ENCODE measurements around the gene TMEM117.
"Not testable (repeated sequence)": the region's sequence is repeated elsewhere in the genome, so short reads cannot be mapped to it uniquely, and the experiment has no call there.

Gene TMEM117

DNA sequence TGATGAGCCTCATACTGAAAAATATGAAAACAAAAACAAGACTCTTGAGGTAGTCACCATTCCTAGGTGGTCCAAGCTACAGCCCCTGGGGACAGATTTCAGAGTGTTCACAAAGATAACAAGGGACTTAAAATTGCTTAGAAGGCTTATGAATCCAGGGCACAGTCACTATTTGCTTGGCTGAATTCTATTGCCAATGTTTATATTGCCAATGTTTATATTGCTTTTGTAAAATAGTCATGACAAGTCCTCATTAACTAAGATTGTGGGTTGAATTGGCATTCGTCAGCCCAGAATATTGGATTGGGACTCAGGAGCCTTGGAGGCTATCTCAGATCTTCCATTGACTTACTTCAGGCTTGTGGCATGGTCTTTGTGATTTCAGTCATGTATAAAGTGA lies 6.4 kb downstream of the TMEM117 start:
- CTCF ChIA-PET = interaction anchor here (2.3 kb wide), 1 partner anchor 40 kb away, joined by 9 read pairs; no protein-coding TSS in a partner anchor
- Histone ChIP-seq H3K27ac (ENCODE audit: extremely low read depth, low read depth, low read length) (no peak overlapping the region), H3K36me3 (ENCODE audit: control insufficient read depth in 2 of 2, insufficient read depth in 1 of 2, low read length in 2 of 2) (peaks cover 0 to 3% of the 10 kb centered on the region in 2 experiments; a peak in 1 of 3 replicates), H3K4me3 (ENCODE audit: low read depth, low read length) (no peak overlapping the region), H3K9me3 (ENCODE audit: control insufficient read depth, insufficient read depth, low read depth, low read length) (no peaks in the 10 kb centered on the region), H3K4me1 (ENCODE audit: control insufficient read depth, insufficient read depth, low read length) (peaks cover 16% of the 10 kb centered on the region)
- no peak for TF ChIP-seq ZFP3 (tag by site-specific recombination; IDR thresholded peaks at IDR 0.05; ENCODE audit: low read depth)
- no peak for TF ChIP-seq ZNF311 (tag by site-specific recombination; IDR thresholded peaks at IDR 0.05; ENCODE audit: borderline replicate concordance)
- TF ChIP-seq GLI2 (tag by site-specific recombination; IDR thresholded peaks at IDR 0.05; ENCODE audit: borderline replicate concordance, low read depth) = peak; percentile 34; the same call in 1 of the 2 replicates
- no peak for TF ChIP-seq SALL2 (tag by site-specific recombination; IDR thresholded peaks at IDR 0.05; ENCODE audit: borderline replicate concordance)
- no peak for TF ChIP-seq OSR2 (tag by site-specific recombination; IDR thresholded peaks at IDR 0.05)
- no peak for TF ChIP-seq ZBTB17 (tag by site-specific recombination; IDR thresholded peaks at IDR 0.05)
- no peak for TF ChIP-seq ZXDB (tag by site-specific recombination; IDR thresholded peaks at IDR 0.05)
- TF ChIP-seq ZSCAN23 (tag by site-specific recombination; IDR thresholded peaks at IDR 0.05) = no peak
- TF ChIP-seq, protein P1, sequence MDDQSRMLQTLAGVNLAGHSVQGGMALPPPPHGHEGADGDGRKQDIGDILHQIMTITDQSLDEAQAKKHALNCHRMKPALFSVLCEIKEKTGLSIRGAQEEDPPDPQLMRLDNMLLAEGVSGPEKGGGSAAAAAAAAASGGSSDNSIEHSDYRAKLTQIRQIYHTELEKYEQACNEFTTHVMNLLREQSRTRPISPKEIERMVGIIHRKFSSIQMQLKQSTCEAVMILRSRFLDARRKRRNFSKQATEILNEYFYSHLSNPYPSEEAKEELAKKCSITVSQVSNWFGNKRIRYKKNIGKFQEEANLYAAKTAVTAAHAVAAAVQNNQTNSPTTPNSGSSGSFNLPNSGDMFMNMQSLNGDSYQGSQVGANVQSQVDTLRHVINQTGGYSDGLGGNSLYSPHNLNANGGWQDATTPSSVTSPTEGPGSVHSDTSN (CRISPR knock-in tag; IDR thresholded peaks at IDR 0.05) = no peak
- no peak for TF ChIP-seq SP2 (tag by site-specific recombination; IDR thresholded peaks at IDR 0.05)
- peak; percentile 53; the same call in 1 of the 2 replicates for TF ChIP-seq ZNF843 (tag by site-specific recombination; IDR thresholded peaks at IDR 0.05)
- TF ChIP-seq ZNF404 (tag by site-specific recombination; IDR thresholded peaks at IDR 0.05) = no peak
- TF ChIP-seq FEZF1 (tag by site-specific recombination; IDR thresholded peaks at IDR 0.05) = peak; percentile 35; the same call in 1 of the 2 replicates
- TF ChIP-seq, protein P2, sequence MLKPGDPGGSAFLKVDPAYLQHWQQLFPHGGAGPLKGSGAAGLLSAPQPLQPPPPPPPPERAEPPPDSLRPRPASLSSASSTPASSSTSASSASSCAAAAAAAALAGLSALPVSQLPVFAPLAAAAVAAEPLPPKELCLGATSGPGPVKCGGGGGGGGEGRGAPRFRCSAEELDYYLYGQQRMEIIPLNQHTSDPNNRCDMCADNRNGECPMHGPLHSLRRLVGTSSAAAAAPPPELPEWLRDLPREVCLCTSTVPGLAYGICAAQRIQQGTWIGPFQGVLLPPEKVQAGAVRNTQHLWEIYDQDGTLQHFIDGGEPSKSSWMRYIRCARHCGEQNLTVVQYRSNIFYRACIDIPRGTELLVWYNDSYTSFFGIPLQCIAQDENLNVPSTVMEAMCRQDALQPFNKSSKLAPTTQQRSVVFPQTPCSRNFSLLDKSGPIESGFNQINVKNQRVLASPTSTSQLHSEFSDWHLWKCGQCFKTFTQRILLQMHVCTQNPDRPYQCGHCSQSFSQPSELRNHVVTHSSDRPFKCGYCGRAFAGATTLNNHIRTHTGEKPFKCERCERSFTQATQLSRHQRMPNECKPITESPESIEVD (tag by site-specific recombination; IDR thresholded peaks at IDR 0.05) = peak; percentile 69
- POLR2A ChIA-PET = no interaction called here

DNA sequence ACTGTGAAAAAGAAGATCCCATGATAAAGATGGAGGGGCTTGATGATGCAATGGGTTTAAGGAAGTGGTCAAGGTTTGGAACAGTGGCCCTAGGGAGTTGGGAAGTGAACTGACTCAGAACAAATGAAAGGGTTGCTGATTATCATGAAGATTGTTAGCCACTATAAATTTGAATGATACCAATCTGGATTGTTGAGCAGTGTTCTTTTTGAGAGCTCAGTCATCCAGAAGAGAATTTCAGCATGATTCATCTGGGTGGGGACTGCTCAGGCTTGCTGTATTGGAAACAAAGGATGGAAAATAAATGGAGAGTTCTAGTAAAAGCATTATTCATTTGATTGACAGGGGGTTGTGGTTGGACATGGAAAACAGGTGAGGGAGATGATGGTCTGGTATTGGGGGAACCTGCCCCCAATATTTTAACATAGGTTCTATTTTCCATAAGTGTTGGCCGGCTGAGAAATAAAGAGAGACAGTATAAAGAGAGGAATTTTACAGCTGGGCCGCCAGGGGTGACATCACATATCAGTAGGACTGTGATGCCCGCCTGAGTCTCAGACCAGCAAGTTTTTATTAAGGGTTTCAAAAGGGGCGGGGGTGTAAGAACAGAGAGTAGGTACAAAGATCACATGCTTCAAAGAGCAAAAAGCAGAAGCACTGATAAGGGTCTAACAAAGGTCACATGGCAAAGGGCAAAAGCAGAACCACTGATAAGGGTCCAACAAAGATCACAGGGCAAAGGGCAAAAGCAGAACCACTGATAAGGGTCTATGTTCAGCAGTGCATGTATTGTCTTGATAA lies 11.7 kb downstream of the TMEM117 start:
- peaks cover 11% of the 10 kb centered on the region for H3K4me1 ChIP-seq (ENCODE audit: control insufficient read depth, insufficient read depth, low read length)
- H3K9me3 ChIP-seq (ENCODE audit: control insufficient read depth, insufficient read depth, low read depth, low read length); H3K27ac ChIP-seq (ENCODE audit: extremely low read depth, low read depth, low read length); H3K36me3 ChIP-seq (ENCODE audit: control insufficient read depth in 2 of 2, insufficient read depth in 1 of 2, low read length in 2 of 2); H3K4me3 ChIP-seq (ENCODE audit: low read depth, low read length): not testable (repeated sequence)
- peak; percentile 30; the same call in 1 of the 2 replicates for TF ChIP-seq PRDM1 (tag by site-specific recombination; IDR thresholded peaks at IDR 0.05)
- TF ChIP-seq ZNF629 (tag by site-specific recombination; IDR thresholded peaks at IDR 0.05) = 0 out of 2 replicates have a peak, but pooled peaks have one; percentile 27
- peak; percentile 29; the same call in 1 of the 2 replicates for TF ChIP-seq FEZF1 (tag by site-specific recombination; IDR thresholded peaks at IDR 0.05)
- CTCF ChIA-PET = interaction anchor here (0.7 kb wide), 1 partner anchor 49 kb away, joined by 4 read pairs; no protein-coding TSS in a partner anchor
- POLR2A ChIA-PET = interaction anchor here (0.6 to 0.9 kb wide), 2 partner anchors 12 to 58 kb away, joined by 3 to 5 read pairs; partner anchors contain the start of gene TMEM117

DNA sequence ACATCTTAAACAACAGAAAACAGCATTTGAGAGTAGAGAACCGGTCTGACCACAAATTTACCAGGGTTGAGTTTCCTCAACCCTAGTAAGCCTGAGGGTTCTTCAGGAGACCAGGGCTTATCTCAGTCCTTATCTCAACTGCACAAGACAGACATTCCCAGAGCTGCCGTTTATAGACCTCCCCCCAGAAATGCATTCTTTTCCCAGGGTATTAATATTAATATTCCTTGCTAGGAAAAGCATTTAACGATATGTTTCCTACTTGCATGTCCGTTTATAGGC lies 12.3 kb downstream of the TMEM117 start:
- H3K36me3 ChIP-seq (ENCODE audit: control insufficient read depth in 2 of 2, insufficient read depth in 1 of 2, low read length in 2 of 2) = peaks cover 0 to 3% of the 10 kb centered on the region in 2 experiments; a peak in 1 of 3 replicates
- CTCF ChIA-PET = no interaction called here
- no peaks in the 10 kb centered on the region for H3K9me3 ChIP-seq (ENCODE audit: control insufficient read depth, insufficient read depth, low read depth, low read length)
- peaks cover 9% of the 10 kb centered on the region; the same call in 1 of the 2 replicates for H3K4me1 ChIP-seq (ENCODE audit: control insufficient read depth, insufficient read depth, low read length)
- H3K4me3 ChIP-seq (ENCODE audit: low read depth, low read length) = no peak overlapping the region
- no peak for TF ChIP-seq ZNF19 (tag by site-specific recombination; IDR thresholded peaks at IDR 0.05; ENCODE audit: low read depth)
- TF ChIP-seq SETDB1 (IDR thresholded peaks at IDR 0.05; ENCODE audit: insufficient read length, low read length) = peak; percentile 28
- H3K27ac ChIP-seq (ENCODE audit: extremely low read depth, low read depth, low read length) = no peak overlapping the region
- POLR2A ChIA-PET = interaction anchor here (0.9 kb wide), 1 partner anchor 13 kb away, joined by 3 read pairs; the partner anchor contains the start of gene TMEM117
